H1 (cell line): ENCODE data around the gene KRTAP2-3. TPM values are rescaled to one million over a fixed set of nuclear protein-coding genes. Genes with fewer than 3 reads are reported as not detected.

Experiments used
- EP300 ChIP-seq, 2 experiments: IDR thresholded peaks; 1 replicate in 1 of 2; 2 replicates in 1 of 2; pipeline ENCODE4 v1.6.1; 2011 to 2012; ENCODE audit warnings: low read depth in 2 of 2, low read length in 2 of 2, mild to moderate bottlenecking in 2 of 2, borderline replicate concordance in 1 of 2, inconsistent platforms in 1 of 2, moderate library complexity in 1 of 2
- KDM4A ChIP-seq: IDR thresholded peaks from one replicate; pipeline ENCODE4 v1.7.1; 2012; ENCODE audit warnings: low read depth, mild to moderate bottlenecking, moderate library complexity, low read length, inconsistent platforms; ENCODE audit not compliant: severe bottlenecking
- polyA plus RNA-seq, 7 experiments: library from polyadenylated mRNA; depleted of rRNA in 3 of 7; stranded (reverse) in 5 of 7; unstranded in 2 of 7; fragments of >200 nt in 5 of 7; fragments of 200-250 nt in 2 of 7; gene quantifications; 1 replicate in 5 of 7; 2 replicates in 1 of 7; 4 replicates in 1 of 7; pipeline versions ENCODE4 v1.2.1 to v1.2.3, GENCODE V29; 2011 to 2013; ENCODE audit warnings: missing spikeins in 2 of 7, mixed read lengths in 2 of 7
- total RNA-seq: library from RNA; stranded (reverse); fragmentation: NEBNext Ultra II Directional; extraction: Animal tissue kit (Norgen Biotek cat#: 25700); gene quantifications from 2 replicates; pipeline ENCODE4 v1.2.1, GENCODE V29; 2021
- TF ChIP-seq, protein P1 (sequence below), 3 experiments: IDR thresholded peaks; 1 replicate in 2 of 3; 2 replicates in 1 of 3; pipeline versions ENCODE4 v1.5.1 to v1.6.1; 2011; ENCODE audit warnings: low read length in 3 of 3, mild to moderate bottlenecking in 3 of 3, inconsistent platforms in 2 of 3, low read depth in 1 of 3, moderate library complexity in 1 of 3; ENCODE audit not compliant: insufficient read depth in 1 of 3; ENCODE audit errors: control extremely low read depth in 1 of 3

Gene KRTAP2-3
- total and polyA plus RNA-seq, 2 of the 8 experiments (the other 6 are each of a cell fraction or from before 2014, with no cell fraction given) = not detected

DNA sequence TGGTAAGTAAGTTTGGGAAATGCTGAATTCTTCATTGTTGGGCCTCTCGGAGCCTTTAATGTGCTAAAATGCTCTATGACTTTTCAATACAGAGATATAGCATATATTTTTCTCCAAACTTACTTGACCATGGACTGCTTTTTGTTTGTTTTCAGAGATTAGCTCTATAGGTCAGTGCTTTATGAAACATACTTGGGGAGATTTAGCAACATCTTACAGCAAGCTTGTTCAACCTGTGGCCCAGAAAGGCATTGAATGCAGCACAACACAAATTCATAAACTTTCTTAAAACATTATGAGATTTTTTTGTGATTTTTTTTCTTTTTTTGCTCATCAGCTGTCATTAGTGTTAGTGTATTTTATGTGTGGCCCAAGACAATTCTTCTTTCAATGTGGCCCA is 50.0 kb downstream of the KRTAP2-3 start (continued):
- TF ChIP-seq, protein P1, sequence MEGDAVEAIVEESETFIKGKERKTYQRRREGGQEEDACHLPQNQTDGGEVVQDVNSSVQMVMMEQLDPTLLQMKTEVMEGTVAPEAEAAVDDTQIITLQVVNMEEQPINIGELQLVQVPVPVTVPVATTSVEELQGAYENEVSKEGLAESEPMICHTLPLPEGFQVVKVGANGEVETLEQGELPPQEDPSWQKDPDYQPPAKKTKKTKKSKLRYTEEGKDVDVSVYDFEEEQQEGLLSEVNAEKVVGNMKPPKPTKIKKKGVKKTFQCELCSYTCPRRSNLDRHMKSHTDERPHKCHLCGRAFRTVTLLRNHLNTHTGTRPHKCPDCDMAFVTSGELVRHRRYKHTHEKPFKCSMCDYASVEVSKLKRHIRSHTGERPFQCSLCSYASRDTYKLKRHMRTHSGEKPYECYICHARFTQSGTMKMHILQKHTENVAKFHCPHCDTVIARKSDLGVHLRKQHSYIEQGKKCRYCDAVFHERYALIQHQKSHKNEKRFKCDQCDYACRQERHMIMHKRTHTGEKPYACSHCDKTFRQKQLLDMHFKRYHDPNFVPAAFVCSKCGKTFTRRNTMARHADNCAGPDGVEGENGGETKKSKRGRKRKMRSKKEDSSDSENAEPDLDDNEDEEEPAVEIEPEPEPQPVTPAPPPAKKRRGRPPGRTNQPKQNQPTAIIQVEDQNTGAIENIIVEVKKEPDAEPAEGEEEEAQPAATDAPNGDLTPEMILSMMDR (IDR thresholded peaks at IDR 0.05; ENCODE audit: control extremely low read depth in 1 of 3, insufficient read depth in 1 of 3, low read depth in 1 of 3, low read length in 3 of 3) = no peak
- TF ChIP-seq EP300 (IDR thresholded peaks at IDR 0.05; ENCODE audit: borderline replicate concordance in 1 of 2, low read depth in 2 of 2, low read length in 2 of 2) (no peak), KDM4A (no peak)
